K562 (cell line): ENCODE data around the gene TPCN1. TPM values are rescaled to one million over a fixed set of nuclear protein-coding genes. Genes with fewer than 3 reads are reported as not detected.

ENCODE experiments used
- BCL6 ChIP-seq: fragments of 250-450 bp; sonication (Bioruptor Pico); IDR thresholded peaks from 2 replicates; pipeline ENCODE4 v1.4.0; 2020
- KAT8 ChIP-seq: fragments of 450-650 bp; IDR thresholded peaks from 2 replicates; pipeline ENCODE4 v1.6.1; 2016; ENCODE audit warnings: low read depth, mild to moderate bottlenecking
- NCOA6 ChIP-seq: fragments of 450-650 bp; IDR thresholded peaks from 2 replicates; pipeline ENCODE4 v1.6.1; 2017; ENCODE audit warnings: mild to moderate bottlenecking
- XRCC4 ChIP-seq: IDR thresholded peaks from one replicate; pipeline ENCODE4 v1.6.1; 2011; ENCODE audit not compliant: insufficient read depth, insufficient read length; ENCODE audit errors: extremely low read depth
- ZNF518B ChIP-seq: fragments of 250-450 bp; sonication (Bioruptor Pico); IDR thresholded peaks from 2 replicates; pipeline ENCODE4 v1.5.0; 2021; ENCODE audit warnings: mild to moderate bottlenecking, moderate library complexity
- ZNF592 ChIP-seq: fragments of 450-650 bp; IDR thresholded peaks from 2 replicates; pipeline ENCODE4 v1.6.1; 2017; ENCODE audit warnings: antibody characterized with exemption, mild to moderate bottlenecking
- polyA plus RNA-seq, 8 experiments: library from polyadenylated mRNA; depleted of rRNA in 4 of 8; stranded (reverse) in 5 of 8; unstranded in 3 of 8; fragments of >200 nt; fragmentation: Nextera tagmentation in 2 of 8; fragmentation: Illumina TruSeq in 1 of 8; extraction: Ambion mirVana in 2 of 8; extraction: Trizol in 1 of 8; gene quantifications; 2 replicates each; pipeline versions ENCODE4 v1.2.1 to v1.2.3, GENCODE V29; 2011 to 2014; ENCODE audit warnings: inconsistent platforms in 1 of 8, missing spikeins in 1 of 8
- total RNA-seq, 7 experiments: library from RNA; depleted of rRNA in 6 of 7; stranded (reverse); fragments of >200 nt in 6 of 7; fragmentation: Illumina TruSeq in 2 of 7; extraction: Trizol in 2 of 7; gene quantifications; 2 replicates each; pipeline versions ENCODE4 v1.2.1 to v1.2.3, GENCODE V29; 2011 to 2021; ENCODE audit warnings: low replicate concordance in 1 of 7
- TF ChIP-seq, protein P1 (sequence below): fragments of 200-800 bp; sonication (Bioruptor generic); IDR thresholded peaks from 2 replicates; pipeline ENCODE4 v1.6.1; 2017; ENCODE audit warnings: missing genetic modification characterization, missing compliant biosample characterization

TPCN1 gene
- total and polyA plus RNA-seq, 9 of the 15 experiments (the other 6 are each of a cell fraction or from before 2014, with no cell fraction given), result 0.80 to 23.8 (median 7.4) TPM

DNA sequence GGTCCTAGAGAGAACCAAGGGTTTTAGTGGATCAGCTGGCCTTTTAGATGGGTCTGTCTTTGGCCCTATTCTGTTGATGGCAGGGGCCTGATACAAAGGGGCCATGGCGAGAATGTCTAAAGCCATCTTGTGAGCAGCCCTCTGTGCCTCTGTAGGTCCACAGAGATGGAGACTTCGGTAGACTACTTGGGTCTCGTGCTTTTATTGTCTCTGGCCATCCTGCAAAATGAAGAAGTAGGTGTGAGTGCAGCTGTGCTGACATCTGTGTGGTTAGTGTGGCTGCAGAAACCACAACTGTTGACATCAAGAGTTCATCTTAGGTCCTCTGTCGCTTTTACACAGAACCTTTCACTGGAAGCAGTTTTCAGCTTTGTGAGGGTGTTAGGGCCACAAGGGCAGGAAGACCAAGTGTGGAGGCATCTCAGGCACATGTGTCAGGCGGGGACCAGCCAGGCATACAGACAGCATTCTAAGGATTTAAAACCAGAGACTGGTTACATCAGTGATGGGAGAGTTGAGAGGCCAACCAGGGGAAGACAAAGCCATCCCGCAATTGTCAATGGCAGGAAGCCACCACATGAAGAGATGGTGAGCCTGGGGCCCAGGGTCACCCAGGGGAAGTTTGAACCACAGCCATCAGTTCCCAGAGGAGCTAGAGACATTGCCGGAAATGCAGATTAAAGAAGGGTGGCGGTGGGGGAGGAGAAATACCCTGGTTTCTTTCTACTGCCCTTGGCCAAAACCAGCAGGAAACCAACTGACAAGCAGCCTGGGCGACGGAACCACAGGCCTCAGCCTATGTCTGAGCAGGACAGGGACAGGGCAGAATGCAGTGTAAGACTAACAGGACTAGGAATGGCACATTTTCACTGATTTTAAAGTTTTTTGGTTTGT, 13.0 kb upstream of the TPCN1 start (continued):
- TF ChIP-seq ZNF518B (CRISPR knock-in tag) (no peak), XRCC4 (no peak), BCL6 (CRISPR knock-in tag) (no peak), KAT8 (no peak), NCOA6 (no peak), ZNF592 (no peak)
- TF ChIP-seq, protein P1, sequence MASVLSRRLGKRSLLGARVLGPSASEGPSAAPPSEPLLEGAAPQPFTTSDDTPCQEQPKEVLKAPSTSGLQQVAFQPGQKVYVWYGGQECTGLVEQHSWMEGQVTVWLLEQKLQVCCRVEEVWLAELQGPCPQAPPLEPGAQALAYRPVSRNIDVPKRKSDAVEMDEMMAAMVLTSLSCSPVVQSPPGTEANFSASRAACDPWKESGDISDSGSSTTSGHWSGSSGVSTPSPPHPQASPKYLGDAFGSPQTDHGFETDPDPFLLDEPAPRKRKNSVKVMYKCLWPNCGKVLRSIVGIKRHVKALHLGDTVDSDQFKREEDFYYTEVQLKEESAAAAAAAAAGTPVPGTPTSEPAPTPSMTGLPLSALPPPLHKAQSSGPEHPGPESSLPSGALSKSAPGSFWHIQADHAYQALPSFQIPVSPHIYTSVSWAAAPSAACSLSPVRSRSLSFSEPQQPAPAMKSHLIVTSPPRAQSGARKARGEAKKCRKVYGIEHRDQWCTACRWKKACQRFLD (CRISPR knock-in tag), result peak; percentile 72; the same call in 1 of the 2 replicates
